ENCODE data around the gene CASQ2.

- TF ChIP-seq CTCF (optimal IDR thresholded peaks at IDR 0.05 in 1 of 3, IDR thresholded peaks at IDR 0.05 in 1 of 3, conservative IDR thresholded peaks at IDR 0.05 in 1 of 3; ENCODE audit: extremely low read depth in 1 of 3, insufficient read depth in 2 of 3, low read length in 3 of 3) (no peak), EZH2 (IDR thresholded peaks at IDR 0.05; ENCODE audit: low read length) (no peak)
Measured at GRCh38 chr1:115746021-115746690, 22.4 kb downstream of the CASQ2 start.
